Measurements from ENCODE around the gene HSD17B12.

The HSD17B12 gene

DNA sequence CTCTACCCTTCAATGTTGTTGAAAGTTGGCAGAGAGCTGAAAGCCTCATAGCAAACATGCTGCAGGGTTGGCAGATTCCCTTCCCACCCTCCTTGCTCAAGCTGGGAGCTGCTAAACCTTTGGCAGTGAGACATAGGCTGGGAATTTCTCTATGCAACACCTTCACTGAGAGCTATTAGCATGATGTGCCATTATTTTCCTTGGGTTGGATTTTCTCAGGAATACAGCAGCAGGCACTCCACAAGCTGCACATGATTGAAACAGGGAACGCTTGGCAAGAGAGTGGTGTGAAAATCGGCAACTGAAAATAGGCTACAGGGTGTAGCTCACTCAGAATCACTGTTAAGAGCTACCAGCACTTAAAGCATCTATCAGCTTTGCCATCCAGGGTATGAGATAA lies 190.5 kb downstream of the HSD17B12 start:
- H3K27me3 ChIP-seq (ENCODE audit: insufficient read depth, low read length) = no peaks in the 10 kb centered on the region
- no CpG with 5 or more reads among the region's 2 CpGs for WGBS (ENCODE audit: extremely low coverage, insufficient coverage, insufficient read length)
- no peak overlapping the region for H3K18ac ChIP-seq (ENCODE audit: low read length)
- H3K79me1 ChIP-seq (ENCODE audit: low read length) = no peaks in the 10 kb centered on the region
- H3K4ac ChIP-seq (ENCODE audit: low read depth, low read length) = no peak overlapping the region
- H4K91ac ChIP-seq (ENCODE audit: low read depth, low read length) = no peak overlapping the region
- DNase-seq = no peak
- no peaks in the 10 kb centered on the region for H3K4me1 ChIP-seq (ENCODE audit: control insufficient read depth in 1 of 2, insufficient read depth in 2 of 2, low read length in 2 of 2)
- no peak overlapping the region for H3K9ac ChIP-seq (ENCODE audit: low read length)
- no peak overlapping the region for H3K4me2 ChIP-seq (ENCODE audit: low read length)
- peaks cover 3% of the 10 kb centered on the region for H3K9me3 ChIP-seq (ENCODE audit: insufficient read depth, low read depth, low read length)
- H4K8ac ChIP-seq (ENCODE audit: low read depth, low read length) = no peak overlapping the region
- no peaks in the 10 kb centered on the region for H3K79me2 ChIP-seq (ENCODE audit: control insufficient read depth, insufficient read depth, low read length, poor library complexity)
- no peak overlapping the region for H4K12ac ChIP-seq (ENCODE audit: low read depth, low read length)
- H2AK5ac ChIP-seq (ENCODE audit: low read length) = no peak overlapping the region
- no peak overlapping the region for H3K23ac ChIP-seq (ENCODE audit: low read length)
- H2BK12ac ChIP-seq (ENCODE audit: low read length) = no peak overlapping the region
- no peak overlapping the region for H3K4me3 ChIP-seq (ENCODE audit: low read depth, low read length)
- H2AFZ ChIP-seq (ENCODE audit: insufficient read depth, low read length, poor library complexity) = no peak overlapping the region
- H3K36me3 ChIP-seq (ENCODE audit: control insufficient read depth in 1 of 2, insufficient read depth in 2 of 2, low read length in 2 of 2) = no peaks in the 10 kb centered on the region
- no peak overlapping the region for H2BK5ac ChIP-seq (ENCODE audit: low read depth, low read length, poor library complexity)
- H3K14ac ChIP-seq (ENCODE audit: low read length) = no peak overlapping the region
- H2BK120ac ChIP-seq (ENCODE audit: insufficient read depth, low read length, poor library complexity) = no peak overlapping the region
- H3K27ac ChIP-seq (ENCODE audit: low read depth, low read length) = no peak overlapping the region

DNA sequence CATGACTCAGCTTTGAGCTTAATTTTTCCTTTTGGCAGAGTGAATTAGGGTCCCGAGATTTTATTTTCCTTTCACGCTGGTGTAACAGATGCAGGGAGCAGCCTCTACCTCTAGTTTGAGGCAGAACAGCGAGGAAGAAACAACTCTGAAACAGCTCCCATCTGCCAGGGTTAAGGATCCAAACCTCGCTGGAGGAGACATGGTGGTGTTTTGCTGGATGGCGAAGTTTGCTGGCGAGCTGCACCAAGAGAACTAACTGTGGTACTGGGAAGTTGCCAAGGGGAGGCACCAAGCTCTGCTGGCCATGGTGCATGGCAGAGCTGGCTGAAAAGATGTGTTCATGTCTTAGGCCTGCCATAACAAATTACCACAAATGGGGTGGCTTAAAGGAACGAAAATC lies 192.5 kb downstream of the HSD17B12 start:
- no peaks in the 10 kb centered on the region for H3K4me1 ChIP-seq (ENCODE audit: control insufficient read depth in 1 of 2, insufficient read depth in 2 of 2, low read length in 2 of 2)
- H4K8ac ChIP-seq (ENCODE audit: low read depth, low read length) = no peak overlapping the region
- H2BK120ac ChIP-seq (ENCODE audit: insufficient read depth, low read length, poor library complexity) = no peak overlapping the region
- no CpG with 5 or more reads among the region's 7 CpGs for WGBS (ENCODE audit: extremely low coverage, insufficient coverage, insufficient read length)
- no peak overlapping the region for H2AK5ac ChIP-seq (ENCODE audit: low read length)
- no peak overlapping the region for H3K4me2 ChIP-seq (ENCODE audit: low read length)
- H2BK12ac ChIP-seq (ENCODE audit: low read length) = no peak overlapping the region
- peaks cover 3% of the 10 kb centered on the region for H3K9me3 ChIP-seq (ENCODE audit: insufficient read depth, low read depth, low read length)
- no peak overlapping the region for H3K27ac ChIP-seq (ENCODE audit: low read depth, low read length)
- no peak overlapping the region for H4K12ac ChIP-seq (ENCODE audit: low read depth, low read length)
- H3K36me3 ChIP-seq (ENCODE audit: control insufficient read depth in 1 of 2, insufficient read depth in 2 of 2, low read length in 2 of 2) = no peaks in the 10 kb centered on the region
- no peak for DNase-seq
- H3K14ac ChIP-seq (ENCODE audit: low read length) = no peak overlapping the region
- H2BK5ac ChIP-seq (ENCODE audit: low read depth, low read length, poor library complexity) = no peak overlapping the region
- no peak overlapping the region for H3K9ac ChIP-seq (ENCODE audit: low read length)
- no peaks in the 10 kb centered on the region for H3K79me1 ChIP-seq (ENCODE audit: low read length)
- no peak overlapping the region for H3K23ac ChIP-seq (ENCODE audit: low read length)
- no peak overlapping the region for H4K91ac ChIP-seq (ENCODE audit: low read depth, low read length)
- H2AFZ ChIP-seq (ENCODE audit: insufficient read depth, low read length, poor library complexity) = no peak overlapping the region
- H3K4ac ChIP-seq (ENCODE audit: low read depth, low read length) = no peak overlapping the region
- no peak overlapping the region for H3K4me3 ChIP-seq (ENCODE audit: low read depth, low read length)
- H3K79me2 ChIP-seq (ENCODE audit: control insufficient read depth, insufficient read depth, low read length, poor library complexity) = no peaks in the 10 kb centered on the region
- H3K27me3 ChIP-seq (ENCODE audit: insufficient read depth, low read length) = no peaks in the 10 kb centered on the region
- H3K18ac ChIP-seq (ENCODE audit: low read length) = no peak overlapping the region

DNA sequence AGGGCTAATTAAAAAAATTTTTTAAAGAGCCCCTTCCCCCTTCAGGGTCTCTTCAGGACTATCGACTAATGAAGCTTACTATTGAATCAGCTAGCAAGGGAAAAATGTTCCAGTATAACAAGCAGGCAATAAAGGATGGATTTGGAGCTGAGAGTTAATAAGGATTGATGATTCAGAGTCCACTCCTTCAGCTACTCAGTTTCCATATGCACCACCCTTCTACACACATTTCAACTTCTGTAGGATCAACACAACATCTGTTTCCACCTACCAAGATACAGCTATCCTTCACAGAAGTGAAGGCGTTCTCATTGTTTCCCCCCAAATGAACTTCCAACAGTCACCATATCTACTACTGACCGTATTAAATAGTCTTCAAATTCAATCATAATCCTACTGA lies 193.5 kb downstream of the HSD17B12 start:
- no peak overlapping the region for H2BK120ac ChIP-seq (ENCODE audit: insufficient read depth, low read length, poor library complexity)
- H3K23ac ChIP-seq (ENCODE audit: low read length) = no peak overlapping the region
- H3K4me1 ChIP-seq (ENCODE audit: control insufficient read depth in 1 of 2, insufficient read depth in 2 of 2, low read length in 2 of 2) = no peaks in the 10 kb centered on the region
- H3K4ac ChIP-seq (ENCODE audit: low read depth, low read length) = no peak overlapping the region
- H3K27ac ChIP-seq (ENCODE audit: low read depth, low read length) = no peak overlapping the region
- H3K9ac ChIP-seq (ENCODE audit: low read length) = no peak overlapping the region
- H2AFZ ChIP-seq (ENCODE audit: insufficient read depth, low read length, poor library complexity) = no peak overlapping the region
- no peak overlapping the region for H2AK5ac ChIP-seq (ENCODE audit: low read length)
- no peak overlapping the region for H3K4me2 ChIP-seq (ENCODE audit: low read length)
- no peaks in the 10 kb centered on the region for H3K36me3 ChIP-seq (ENCODE audit: control insufficient read depth in 1 of 2, insufficient read depth in 2 of 2, low read length in 2 of 2)
- H2BK5ac ChIP-seq (ENCODE audit: low read depth, low read length, poor library complexity) = no peak overlapping the region
- no peak overlapping the region for H3K14ac ChIP-seq (ENCODE audit: low read length)
- no peak overlapping the region for H2BK12ac ChIP-seq (ENCODE audit: low read length)
- H3K79me1 ChIP-seq (ENCODE audit: low read length) = no peaks in the 10 kb centered on the region
- H4K91ac ChIP-seq (ENCODE audit: low read depth, low read length) = no peak overlapping the region
- no peak overlapping the region for H4K12ac ChIP-seq (ENCODE audit: low read depth, low read length)
- H3K18ac ChIP-seq (ENCODE audit: low read length) = no peak overlapping the region
- DNase-seq = no peak
- H3K9me3 ChIP-seq (ENCODE audit: insufficient read depth, low read depth, low read length) = peaks cover 3% of the 10 kb centered on the region
- no peaks in the 10 kb centered on the region for H3K79me2 ChIP-seq (ENCODE audit: control insufficient read depth, insufficient read depth, low read length, poor library complexity)
- H3K27me3 ChIP-seq (ENCODE audit: insufficient read depth, low read length) = no peaks in the 10 kb centered on the region
- no CpG with 5 or more reads among the region's 3 CpGs for WGBS (ENCODE audit: extremely low coverage, insufficient coverage, insufficient read length)
- H4K8ac ChIP-seq (ENCODE audit: low read depth, low read length) = no peak overlapping the region
- H3K4me3 ChIP-seq (ENCODE audit: low read depth, low read length) = no peak overlapping the region

DNA sequence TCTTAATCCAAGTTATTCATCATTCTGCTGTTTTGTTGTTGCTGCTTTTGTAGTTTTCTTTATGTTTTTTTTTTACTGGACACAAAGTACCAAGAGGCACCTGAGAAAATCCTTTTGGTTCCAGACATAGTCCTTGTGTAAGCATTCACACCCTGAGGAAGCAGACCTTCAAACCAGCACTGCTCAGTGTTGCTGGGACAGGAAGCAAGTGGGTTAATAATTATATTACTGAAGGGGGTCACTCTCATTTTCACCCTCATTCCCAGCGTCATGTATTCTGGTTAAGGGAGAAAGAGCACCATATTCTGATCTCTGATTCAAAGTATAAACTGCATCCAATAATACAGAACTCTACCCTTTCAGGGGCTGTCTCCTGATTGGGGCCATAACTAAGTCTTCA lies 194.2 kb downstream of the HSD17B12 start:
- Histone ChIP-seq H4K12ac (ENCODE audit: low read depth, low read length) (no peak overlapping the region), H3K9ac (ENCODE audit: low read length) (no peak overlapping the region), H3K36me3 (ENCODE audit: control insufficient read depth in 1 of 2, insufficient read depth in 2 of 2, low read length in 2 of 2) (no peaks in the 10 kb centered on the region), H2AK5ac (ENCODE audit: low read length) (no peak overlapping the region), H3K18ac (ENCODE audit: low read length) (no peak overlapping the region), H4K91ac (ENCODE audit: low read depth, low read length) (no peak overlapping the region), H3K4me2 (ENCODE audit: low read length) (no peak overlapping the region), H3K79me2 (ENCODE audit: control insufficient read depth, insufficient read depth, low read length, poor library complexity) (no peaks in the 10 kb centered on the region), H3K27me3 (ENCODE audit: insufficient read depth, low read length) (no peaks in the 10 kb centered on the region), H3K23ac (ENCODE audit: low read length) (no peak overlapping the region), H3K4me3 (ENCODE audit: low read depth, low read length) (no peak overlapping the region), H4K8ac (ENCODE audit: low read depth, low read length) (no peak overlapping the region), H2BK120ac (ENCODE audit: insufficient read depth, low read length, poor library complexity) (no peak overlapping the region), H3K79me1 (ENCODE audit: low read length) (no peaks in the 10 kb centered on the region), H3K14ac (ENCODE audit: low read length) (no peak overlapping the region), H3K9me3 (ENCODE audit: insufficient read depth, low read depth, low read length) (peaks cover 3% of the 10 kb centered on the region), H3K4me1 (ENCODE audit: control insufficient read depth in 1 of 2, insufficient read depth in 2 of 2, low read length in 2 of 2) (no peaks in the 10 kb centered on the region), H2BK12ac (ENCODE audit: low read length) (no peak overlapping the region), H3K4ac (ENCODE audit: low read depth, low read length) (no peak overlapping the region), H2AFZ (ENCODE audit: insufficient read depth, low read length, poor library complexity) (no peak overlapping the region), H2BK5ac (ENCODE audit: low read depth, low read length, poor library complexity) (no peak overlapping the region), H3K27ac (ENCODE audit: low read depth, low read length) (no peak overlapping the region)
- no CpG with 5 or more reads among the region's 1 CpG for WGBS (ENCODE audit: extremely low coverage, insufficient coverage, insufficient read length)
- no peak for DNase-seq

All from trophoblast cell (in vitro differentiated cells and primary cell).